Superior temporal gyrus (tissue), 1 donor: ENCODE data around the gene CRY1.

ENCODE experiments used
- DNase-seq: peaks from one replicate; pipeline ENCODE4 v3.0.0-alpha.2; 2016; ENCODE audit errors: extremely low spot score

The CRY1 gene

DNA sequence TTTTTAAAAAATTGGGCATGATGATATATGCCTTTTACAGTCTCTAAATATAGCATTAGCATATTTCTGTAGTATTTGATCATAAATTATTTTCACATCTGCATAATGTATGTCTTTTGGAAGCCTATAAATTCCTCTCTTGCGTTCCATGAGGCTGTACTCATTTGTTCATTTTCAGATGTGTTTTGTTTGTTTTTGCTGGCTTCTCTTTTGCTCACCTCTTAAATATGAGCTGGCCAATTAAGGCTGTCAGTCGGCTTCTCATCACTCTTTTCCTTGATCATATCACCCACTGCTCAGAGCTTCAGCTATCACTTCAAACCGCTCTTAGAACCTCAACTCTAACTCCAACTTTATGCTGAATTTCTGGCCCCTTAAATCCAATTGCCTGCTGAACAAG is 131.1 kb downstream of the CRY1 start:
- DNase-seq = no peak

GRCh38 chr12:106960443-106960842 is 132.9 kb downstream of the CRY1 start:
- DNase-seq = no peak

GRCh38 chr12:106957583-106957982 is 135.8 kb downstream of the CRY1 start:
- DNase-seq = peak; percentile 38

- no peak for DNase-seq
These were observed 137.2 kb downstream of the CRY1 start for GRCh38 chr12:106956048-106956578.

- peak; percentile 85 for DNase-seq
These were observed 137.8 kb downstream of the CRY1 start, which contains the start of gene TMEM263 for GRCh38 chr12:106955377-106956047. Gene TMEM263, plus strand, starts transcription at chr12:106955907. Its CDS starts 11,210 bp downstream, at chr12:106967117.

DNA sequence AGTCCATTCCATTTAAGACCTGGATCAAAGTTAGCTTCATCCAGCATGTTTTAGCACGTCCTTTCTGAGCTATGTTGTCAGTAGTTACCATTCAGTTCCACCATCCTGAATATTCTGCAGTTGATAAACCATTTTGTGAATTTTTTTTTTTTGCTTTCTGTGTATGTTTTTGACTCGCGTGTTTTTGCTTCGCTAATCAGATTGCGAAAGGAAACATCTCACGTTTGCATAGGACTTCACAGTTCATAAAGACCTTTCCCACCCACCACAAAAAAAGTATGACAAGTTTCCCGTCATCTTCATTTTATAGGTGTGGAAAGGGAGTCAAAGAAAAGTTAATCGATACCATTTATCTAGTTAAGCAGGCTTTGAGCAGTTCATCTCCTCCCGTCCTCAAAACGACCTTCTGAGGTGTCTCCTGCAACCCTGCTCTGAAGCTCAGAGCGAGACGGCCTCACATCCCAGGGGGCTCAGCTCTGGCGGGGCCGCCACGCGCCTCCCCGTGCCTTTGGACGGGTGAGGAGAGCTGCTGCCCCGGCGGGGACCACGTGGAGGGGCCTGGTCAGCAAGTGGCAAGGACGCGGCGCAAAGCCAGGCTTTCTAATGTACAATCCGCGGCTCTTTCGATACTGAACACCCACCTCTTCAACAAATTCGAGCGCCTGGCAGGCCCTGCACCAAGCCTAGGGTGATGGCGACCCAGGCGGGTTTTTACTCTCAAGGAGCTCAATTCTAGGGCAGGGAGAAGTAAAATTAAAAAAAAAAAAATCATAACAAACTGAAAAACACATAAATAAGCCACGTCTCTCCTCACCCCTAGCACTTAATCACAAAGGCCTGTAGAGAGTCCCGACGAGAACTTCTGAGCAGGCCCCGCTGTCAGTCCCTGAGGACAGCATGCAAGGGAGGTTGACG is 138.6 kb downstream of the CRY1 start:
- no peak for DNase-seq

DNA sequence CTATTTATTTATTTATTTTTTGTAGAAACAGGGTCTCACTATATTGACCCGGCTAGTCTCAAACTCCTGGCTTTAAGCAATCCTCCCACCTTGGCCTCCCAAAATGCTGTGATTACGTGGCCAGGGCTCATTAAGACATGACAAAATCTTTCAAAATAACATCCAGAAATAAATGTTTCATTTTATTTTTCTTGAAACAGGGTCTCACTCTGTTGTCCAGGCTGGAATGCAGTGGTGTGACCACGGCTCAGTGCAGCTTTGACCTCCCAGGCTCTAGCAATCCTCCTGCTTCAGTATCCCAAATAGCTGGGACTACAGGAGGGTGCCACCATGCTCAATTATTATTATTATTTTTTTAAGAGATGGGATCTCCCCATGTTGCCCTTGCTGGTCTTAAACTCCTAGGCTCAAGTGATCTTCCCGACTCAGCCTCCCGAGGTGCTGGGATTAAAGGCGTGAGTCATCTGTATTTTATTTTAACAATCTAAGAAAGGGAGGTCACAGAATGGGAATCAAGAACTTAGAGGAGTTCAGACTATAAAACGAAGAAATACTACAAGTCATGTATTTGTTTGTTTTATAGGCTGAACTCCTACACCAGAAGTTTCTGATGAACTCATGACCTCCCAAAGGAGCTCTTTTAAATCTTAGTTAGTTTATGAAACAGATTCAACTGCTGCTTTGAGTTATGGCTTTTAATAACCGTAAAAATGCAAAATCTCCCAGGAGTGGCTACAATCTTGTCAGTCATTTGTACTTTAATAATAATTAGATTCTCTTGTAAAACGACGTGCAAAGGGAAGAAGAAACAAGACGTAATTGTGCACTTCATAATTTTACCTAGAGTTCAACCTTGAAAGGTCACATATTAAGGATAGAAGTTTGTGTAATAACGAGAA is 139.7 kb downstream of the CRY1 start:
- DNase-seq = no peak

DNA sequence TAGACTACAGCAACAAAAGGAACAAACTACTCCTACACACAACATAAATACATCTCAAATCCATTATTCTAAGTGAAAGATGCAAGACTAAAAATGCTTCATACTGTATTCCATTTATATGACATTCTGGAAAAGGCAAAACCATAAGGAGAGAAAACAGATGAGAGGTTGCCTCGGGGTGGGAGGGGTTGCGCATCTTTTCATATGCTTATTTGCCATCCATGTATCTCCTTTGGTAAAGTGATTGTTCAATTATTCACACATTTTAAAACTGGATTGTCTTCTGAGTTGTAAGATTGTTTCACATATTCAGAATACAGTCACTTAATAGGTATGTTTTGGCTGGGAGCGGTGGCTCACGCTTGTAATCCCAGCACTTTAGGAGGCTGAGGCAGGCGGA is 142.8 kb downstream of the CRY1 start:
- no peak for DNase-seq

GRCh38 chr12:106947461-106947860 is 145.9 kb downstream of the CRY1 start:
- DNase-seq = no peak

DNA sequence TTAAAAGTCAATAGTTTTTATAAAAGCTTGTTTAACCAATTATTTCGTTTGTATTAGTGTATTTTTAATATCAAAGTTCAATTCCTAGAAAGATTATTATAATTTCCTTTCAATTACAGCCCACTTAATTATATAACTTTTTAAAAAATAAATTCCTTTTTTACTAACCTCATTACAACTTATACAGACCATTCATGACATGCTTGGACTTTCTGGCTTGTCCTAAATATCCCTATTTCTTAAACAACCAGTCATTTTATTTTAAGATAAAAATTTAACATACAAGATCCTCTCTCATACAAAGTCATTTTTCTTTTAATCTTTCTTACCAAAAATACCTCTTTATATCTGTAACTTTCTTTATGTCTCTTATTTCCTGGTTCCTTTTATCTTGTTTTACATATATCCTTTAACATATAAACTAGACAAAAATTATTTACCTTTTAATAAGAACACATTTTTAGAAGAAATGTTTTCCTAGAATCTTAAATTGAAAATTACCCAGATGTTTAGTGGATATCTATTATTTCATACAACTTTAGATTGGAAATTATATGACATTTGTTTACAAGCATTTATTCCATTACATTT is 148.0 kb downstream of the CRY1 start:
- no peak for DNase-seq

- DNase-seq = no peak
These were observed 150.6 kb downstream of the CRY1 start for GRCh38 chr12:106942775-106943174.

DNA sequence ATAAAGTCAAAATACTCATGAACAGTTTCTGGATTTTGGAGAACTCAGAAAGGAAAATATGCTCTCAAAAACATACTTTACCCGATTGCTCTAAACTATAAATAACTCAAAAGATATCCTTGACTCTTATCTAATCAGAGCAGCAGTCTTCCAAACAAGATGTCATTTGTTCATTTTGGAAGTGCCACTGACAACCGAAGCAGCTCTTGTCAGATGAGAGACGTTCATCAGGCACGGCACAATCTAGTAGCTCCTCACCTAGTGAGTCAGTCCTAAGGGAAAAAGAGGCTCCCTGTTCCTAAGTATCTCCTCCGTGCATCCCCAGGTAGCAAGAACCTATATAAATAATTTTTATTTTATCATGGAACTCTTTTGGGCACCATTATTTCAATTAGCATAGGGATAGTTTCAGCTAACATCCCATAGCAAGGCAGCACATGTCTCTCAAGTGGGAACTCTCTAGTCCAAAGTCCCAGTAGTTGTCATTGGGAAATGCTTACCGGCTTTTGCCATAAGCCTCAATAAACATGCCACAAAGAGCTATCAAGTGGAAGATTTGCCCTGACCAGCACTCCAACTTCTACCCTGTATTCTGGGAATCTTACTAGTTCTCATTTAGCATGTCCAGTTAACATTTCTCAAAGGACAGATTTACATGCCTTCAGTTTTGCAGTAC is 151.7 kb downstream of the CRY1 start:
- DNase-seq = no peak
